Measurements from ENCODE around the gene CAB39.

GRCh38 chr2:230684270-230685168, 28.1 kb upstream of the CAB39 start:
- TF ChIP-seq CREB5 (CRISPR knock-in tag; IDR thresholded peaks at IDR 0.05; ENCODE audit: low read depth) (no peak), ZFP30 (CRISPR knock-in tag; IDR thresholded peaks at IDR 0.05) (no peak), ZNF565 (CRISPR knock-in tag; conservative IDR thresholded peaks at IDR 0.05; ENCODE audit: low read depth) (no peak), OSR1 (CRISPR knock-in tag; IDR thresholded peaks at IDR 0.05) (no peak), RARB (CRISPR knock-in tag; IDR thresholded peaks at IDR 0.05) (no peak), PATZ1 (CRISPR knock-in tag; IDR thresholded peaks at IDR 0.05; ENCODE audit: borderline replicate concordance) (no peak), ZNF8 (CRISPR knock-in tag; IDR thresholded peaks at IDR 0.05) (no peak)

All from SK-N-SH treated with all-trans-retinoic acid at 6 μM for 48 hours (cell line).